ENCODE results near the gene TNRC6B.
"Not testable (repeated sequence)": the region's sequence is repeated elsewhere in the genome, so short reads cannot be mapped to it uniquely, and the experiment has no call there.

The TNRC6B gene

DNA sequence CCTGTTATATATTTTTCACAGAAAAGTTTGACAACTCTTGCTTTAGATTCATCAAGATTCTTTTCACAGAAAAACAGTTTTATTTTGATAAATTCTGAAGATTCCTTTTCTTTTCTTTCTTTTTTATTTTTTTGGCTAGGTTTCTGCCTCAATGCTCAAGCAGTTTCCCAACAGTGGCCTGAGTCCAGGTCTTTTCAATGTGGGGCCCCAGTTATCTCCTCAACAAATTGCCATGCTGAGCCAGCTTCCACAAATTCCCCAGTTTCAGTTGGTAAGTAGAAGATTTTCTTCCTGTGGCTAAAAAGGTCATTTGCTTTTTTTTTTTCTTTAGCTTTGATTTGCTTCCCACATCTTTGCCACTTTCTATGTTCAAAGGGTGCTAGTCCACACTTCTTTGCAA is 122.6 kb downstream of the TNRC6B start:
- DNase-seq: no peak

DNA sequence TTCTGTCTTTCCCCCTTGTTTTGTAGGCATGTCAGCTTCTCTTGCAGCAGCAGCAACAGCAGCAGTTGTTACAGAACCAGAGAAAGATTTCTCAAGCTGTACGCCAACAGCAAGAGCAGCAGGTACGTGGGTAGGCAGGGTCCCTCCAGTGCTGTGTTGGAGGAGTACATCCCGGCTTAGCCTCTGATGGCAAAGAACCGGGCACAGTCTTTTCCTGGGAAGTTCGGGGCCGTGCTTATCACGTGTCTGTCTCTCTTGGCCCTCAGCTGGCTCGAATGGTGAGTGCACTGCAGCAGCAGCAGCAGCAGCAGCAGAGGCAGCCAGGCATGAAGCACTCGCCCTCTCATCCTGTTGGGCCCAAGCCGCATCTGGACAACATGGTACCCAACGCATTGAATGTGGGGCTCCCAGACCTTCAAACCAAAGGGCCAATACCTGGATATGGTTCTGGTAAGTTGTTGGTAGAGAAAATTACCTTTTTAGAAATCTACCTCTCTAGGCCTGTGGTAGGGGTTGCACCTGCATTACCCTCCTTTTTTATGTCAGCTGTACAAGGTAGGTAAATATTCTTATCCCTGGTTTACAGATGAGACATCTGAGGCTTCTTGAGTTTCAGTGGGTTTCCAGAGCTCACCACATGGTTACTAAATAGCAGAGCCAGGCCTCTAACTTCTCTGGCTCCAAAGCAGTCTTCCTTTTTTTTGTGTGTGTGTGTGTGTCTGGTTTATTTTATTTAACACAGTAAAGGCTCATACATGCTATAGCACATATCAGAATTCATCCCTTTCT is 123.4 kb downstream of the TNRC6B start:
- peak in 1 of 5 experiments; percentile 80 for DNase-seq

GRCh38 chr22:40302149-40302548 is 124.4 kb downstream of the TNRC6B start:
- peak in 1 of 5 experiments; percentile 45 for DNase-seq

- no peak for DNase-seq
These were observed 127.9 kb downstream of the TNRC6B start for GRCh38 chr22:40305625-40306024.

DNA sequence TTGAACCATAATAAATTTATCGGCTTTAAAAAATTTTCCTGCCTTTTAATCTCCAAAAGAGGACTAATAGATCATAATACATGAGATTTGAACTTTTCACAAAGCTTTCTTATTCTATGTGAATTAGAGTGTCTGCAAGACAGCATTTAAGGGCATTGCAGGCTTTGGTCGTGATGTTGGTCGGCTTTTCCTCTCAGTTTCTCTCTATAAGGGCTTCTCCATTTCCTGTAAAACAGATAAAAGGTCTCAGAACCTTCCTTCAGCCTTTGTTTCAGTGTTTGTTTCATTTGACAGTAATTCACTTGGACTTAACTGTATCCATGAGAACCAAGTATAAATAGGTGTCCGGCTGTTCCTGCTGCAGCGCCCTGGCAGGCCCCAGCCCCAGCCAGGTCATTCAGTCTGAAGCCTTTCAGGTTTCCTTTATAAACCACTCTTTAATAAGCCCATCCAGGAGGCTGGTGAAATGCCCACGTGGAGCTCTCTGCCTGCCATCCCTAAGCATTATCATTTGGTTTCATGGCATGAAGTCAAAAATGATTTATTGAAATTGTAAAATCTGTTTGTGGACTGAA is 131.4 kb downstream of the TNRC6B start:
- DNase-seq: no peak

DNA sequence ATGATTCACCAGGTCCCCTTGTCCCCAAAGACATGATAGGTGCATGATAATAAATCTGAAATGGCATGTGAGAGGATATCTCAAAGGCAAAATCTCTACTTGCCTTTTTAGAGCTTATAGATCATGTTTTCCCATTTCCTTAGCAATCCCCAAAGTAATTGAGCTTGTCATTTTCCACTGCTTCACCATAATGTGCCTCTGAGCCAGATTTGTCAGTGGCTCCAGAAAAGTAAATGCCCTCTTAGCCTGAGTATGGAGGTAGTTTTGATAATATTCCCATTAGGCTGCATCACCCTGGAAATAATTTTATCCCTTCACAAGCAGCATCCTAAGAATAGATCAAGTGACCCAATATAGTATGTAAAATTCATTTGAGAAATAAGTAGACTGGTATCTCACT is 131.9 kb downstream of the TNRC6B start:
- DNase-seq: no peak

DNA sequence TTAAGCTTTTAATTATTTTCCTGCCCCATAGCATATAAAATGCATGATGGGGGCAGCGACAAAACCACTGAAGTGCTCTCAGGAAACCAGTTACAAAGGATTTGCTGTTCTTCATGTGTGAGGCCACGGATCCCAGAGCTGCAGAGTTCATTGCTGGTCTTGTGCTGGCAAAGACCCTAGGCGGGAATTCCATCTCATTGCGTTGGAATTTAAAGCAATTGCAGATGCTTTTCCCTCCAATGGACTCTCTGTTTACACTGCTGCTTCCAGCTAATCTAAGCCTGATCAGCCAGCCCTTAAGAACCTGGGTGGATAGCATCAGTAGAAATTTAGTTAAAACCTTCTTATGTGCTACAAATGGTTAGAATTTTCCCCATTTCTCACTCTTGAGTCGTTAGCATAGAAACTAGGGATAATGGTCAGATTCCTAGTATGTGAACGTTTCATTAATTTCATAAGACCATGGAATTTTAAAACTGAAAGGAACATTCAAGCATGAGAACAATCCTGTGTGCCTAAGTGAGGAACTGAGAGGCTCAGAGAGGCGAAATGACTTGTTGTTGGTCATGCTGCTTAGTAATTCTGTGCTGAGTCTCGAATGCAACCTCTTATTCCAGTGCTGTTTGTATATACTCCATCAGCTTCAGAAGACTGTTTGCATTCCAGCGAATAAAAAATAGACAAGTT is 132.5 kb downstream of the TNRC6B start:
- DNase-seq: no peak

GRCh38 chr22:40310768-40311120 is 133.0 kb downstream of the TNRC6B start:
- DNase-seq: no peak

- not testable (repeated sequence) for DNase-seq
These were observed 133.9 kb downstream of the TNRC6B start for GRCh38 chr22:40311646-40312045.

DNA sequence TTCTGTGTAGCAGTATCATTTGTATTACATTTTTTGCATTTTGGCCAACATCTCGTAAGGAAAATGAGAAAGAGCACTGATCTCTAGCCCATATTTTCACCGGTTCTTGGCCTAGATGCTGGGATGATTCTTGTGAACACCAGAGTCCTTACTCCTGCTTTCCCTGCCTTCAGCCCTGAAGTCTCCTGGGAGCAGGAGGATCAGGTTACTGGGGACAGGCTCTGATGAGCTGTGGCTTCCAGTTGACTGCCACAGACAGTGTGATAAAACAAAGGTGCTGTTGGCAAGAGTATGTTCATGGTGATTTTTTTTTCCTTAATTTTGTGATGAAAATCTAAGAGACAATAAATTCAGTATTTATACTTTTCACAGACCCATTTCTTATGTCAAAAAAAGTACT is 134.3 kb downstream of the TNRC6B start:
- DNase-seq: no peak

DNA sequence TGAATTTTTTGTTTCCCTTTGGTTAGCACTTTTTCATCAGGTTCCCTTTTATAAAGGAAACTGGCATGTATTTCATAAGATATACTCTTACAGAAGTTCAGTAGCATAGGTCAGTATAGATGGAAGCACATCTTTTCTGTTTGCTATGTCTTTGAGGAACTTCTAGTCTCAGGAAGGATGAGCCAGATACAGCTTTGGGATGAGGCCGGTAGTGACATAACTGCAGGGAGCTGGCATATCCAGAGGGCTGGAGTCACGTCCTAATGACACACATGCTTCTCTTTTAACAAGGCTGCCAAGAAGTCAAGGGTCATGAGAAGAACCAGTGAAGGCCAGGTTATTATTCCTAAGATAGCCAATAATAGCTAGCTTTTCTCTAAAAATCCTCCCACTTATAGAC is 135.3 kb downstream of the TNRC6B start:
- no peak for DNase-seq

DNA sequence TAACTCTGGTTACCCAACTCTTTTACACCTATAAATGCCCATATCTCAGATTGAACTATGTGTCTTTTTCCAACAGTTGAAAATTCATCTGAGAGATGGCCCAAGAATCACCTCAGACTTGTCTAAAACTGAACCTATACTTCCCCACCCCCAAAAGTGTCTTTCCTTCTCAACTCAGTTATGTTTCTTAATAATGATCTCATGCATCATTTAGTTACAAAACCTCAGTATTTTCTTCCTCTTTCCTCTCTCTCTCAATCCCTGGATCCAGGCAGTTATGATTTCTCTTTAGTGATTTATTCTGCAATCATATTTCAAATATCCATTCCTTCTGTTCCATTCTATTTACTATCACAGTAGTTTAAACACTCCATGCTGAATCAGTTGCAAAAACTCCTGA is 136.3 kb downstream of the TNRC6B start:
- DNase-seq: no peak

DNA sequence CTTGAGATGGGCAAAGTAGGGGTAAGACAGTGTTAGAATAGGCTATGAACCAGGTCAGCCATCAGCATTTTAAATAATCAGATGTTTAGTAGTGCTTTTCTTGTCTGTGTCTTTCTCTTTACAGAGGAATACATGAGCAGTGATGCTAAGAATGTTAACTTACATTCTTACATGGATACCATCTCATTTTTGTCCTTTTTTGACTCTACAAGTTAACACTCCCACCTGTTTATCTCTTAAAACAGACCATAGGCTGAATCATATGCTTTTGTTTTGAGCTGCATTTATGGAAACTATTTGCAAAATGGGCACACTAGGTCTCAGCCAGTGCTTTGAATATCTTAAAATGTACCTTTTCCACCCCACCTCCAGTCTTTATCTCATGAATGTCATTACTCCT is 143.0 kb downstream of the TNRC6B start:
- DNase-seq: no peak

GRCh38 chr22:40322021-40322420 is 144.3 kb downstream of the TNRC6B start:
- no peak for DNase-seq

DNA sequence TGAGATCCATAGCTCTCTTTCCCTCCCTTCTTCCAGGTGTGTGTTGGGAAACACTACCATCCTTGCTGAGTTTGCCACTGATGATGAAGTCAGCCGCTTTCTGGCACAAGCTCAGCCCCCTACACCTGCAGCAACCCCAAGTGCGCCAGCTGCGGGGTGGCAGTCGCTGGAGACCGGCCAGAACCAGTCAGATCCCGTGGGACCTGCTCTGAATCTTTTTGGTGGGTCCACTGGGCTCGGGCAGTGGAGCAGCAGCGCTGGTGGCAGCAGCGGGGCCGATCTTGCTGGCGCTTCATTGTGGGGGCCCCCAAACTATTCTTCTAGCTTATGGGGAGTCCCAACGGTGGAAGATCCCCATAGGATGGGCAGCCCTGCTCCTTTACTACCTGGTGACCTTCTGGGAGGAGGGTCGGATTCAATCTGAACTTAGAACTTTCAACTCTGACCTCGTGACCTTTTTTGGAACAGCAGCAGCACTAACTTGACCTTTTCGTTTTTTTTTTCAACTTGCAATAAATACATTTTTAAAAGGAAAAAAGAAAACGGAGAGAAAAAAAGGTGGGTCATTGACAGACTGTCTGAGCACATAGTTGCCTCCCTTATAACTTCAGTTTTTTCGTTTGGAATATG is 145.2 kb downstream of the TNRC6B start:
- DNase-seq: no peak

GRCh38 chr22:40323681-40324171 is 146.0 kb downstream of the TNRC6B start:
- peak in 1 of 5 experiments; percentile 84 for DNase-seq

- DNase-seq: peak in 3 of 5 experiments; percentile 43 to 88 (median 68)
These were observed 147.0 kb downstream of the TNRC6B start for GRCh38 chr22:40324468-40325305.

DNA sequence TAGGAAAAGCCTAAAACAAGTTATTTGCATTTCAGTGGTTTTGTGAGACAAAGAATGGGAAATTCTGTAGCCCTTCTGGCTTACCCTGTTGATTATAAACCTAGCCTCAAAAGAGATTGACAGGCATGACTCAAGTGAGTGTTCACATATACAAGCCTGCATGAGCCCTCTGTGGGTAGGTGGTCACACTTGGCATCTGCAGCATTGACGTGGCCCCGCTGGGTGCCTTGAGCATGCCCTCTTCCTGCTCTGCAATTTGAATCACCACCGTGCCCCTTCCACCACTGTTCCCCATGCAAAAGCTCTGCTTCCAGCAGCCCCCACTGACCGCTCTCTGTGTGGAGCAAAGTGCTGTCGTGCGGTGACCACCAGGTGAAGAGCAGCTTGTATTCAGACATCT is 147.6 kb downstream of the TNRC6B start:
- DNase-seq: peak in 4 of 5 experiments; percentile 33 to 90 (median 48)

GRCh38 chr22:40326905-40327735 is 149.4 kb downstream of the TNRC6B start:
- DNase-seq: peak in 1 of 5 experiments; percentile 54

GRCh38 chr22:40328546-40329456 is 151.1 kb downstream of the TNRC6B start:
- DNase-seq: peak in 1 of 5 experiments; percentile 51

All from T-helper 2 cell (primary cell).